LNCAP (cell line): ENCODE measurements around the gene BRME1.
A peak's percentile ranks its signal among the peaks of the same experiment; 100 is the strongest.

Experiments used
- TF ChIP-seq, protein P1 (sequence below): fragments of 450-650 bp; IDR thresholded peaks from 2 replicates; pipeline ENCODE4 v1.5.1; 2017; ENCODE audit warnings: mild to moderate bottlenecking

The BRME1 gene

GRCh38 chr19:13843104-13843921 is 62.6 kb downstream of the BRME1 start:
- TF ChIP-seq, protein P1, sequence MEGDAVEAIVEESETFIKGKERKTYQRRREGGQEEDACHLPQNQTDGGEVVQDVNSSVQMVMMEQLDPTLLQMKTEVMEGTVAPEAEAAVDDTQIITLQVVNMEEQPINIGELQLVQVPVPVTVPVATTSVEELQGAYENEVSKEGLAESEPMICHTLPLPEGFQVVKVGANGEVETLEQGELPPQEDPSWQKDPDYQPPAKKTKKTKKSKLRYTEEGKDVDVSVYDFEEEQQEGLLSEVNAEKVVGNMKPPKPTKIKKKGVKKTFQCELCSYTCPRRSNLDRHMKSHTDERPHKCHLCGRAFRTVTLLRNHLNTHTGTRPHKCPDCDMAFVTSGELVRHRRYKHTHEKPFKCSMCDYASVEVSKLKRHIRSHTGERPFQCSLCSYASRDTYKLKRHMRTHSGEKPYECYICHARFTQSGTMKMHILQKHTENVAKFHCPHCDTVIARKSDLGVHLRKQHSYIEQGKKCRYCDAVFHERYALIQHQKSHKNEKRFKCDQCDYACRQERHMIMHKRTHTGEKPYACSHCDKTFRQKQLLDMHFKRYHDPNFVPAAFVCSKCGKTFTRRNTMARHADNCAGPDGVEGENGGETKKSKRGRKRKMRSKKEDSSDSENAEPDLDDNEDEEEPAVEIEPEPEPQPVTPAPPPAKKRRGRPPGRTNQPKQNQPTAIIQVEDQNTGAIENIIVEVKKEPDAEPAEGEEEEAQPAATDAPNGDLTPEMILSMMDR: no peak

GRCh38 chr19:13842291-13843103 is 63.4 kb downstream of the BRME1 start:
- TF ChIP-seq, protein P1: peak; percentile 33; the same call in 1 of the 2 replicates

- TF ChIP-seq, protein P1: no peak
Observed at GRCh38 chr19:13841962-13842290, 64.0 kb downstream of the BRME1 start.

GRCh38 chr19:13841086-13841961 is 64.6 kb downstream of the BRME1 start:
- TF ChIP-seq, protein P1: no peak

- TF ChIP-seq, protein P1: no peak
Observed at GRCh38 chr19:13840305-13841085, 65.4 kb downstream of the BRME1 start.

DNA sequence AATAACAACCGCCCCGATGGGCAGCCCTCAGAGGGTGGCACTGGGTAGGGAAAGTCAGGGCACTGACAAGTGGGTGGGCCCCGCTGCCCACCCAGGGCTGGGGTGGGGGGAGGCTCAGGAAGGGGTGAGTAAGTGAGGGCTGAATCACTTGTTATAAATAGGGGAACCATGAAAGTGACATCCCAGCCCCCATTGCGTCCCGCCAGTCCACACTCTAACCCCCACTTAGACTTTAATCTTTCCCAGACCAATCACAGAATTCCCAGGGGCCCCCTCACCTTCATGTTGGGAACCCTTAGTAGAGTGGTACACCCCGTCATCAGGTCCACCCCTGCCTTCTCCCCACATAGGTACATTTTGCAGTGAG is 66.0 kb downstream of the BRME1 start:
- TF ChIP-seq, protein P1: no peak
